Measurements from ENCODE around the gene SPON1. TPM values are rescaled to one million over a fixed set of nuclear protein-coding genes. Genes with fewer than 3 reads are reported as not detected.

Gene SPON1
- total and polyA plus RNA-seq, 2 of the 8 experiments (the other 6 are each of a cell fraction or from before 2014, with no cell fraction given): 1.5 to 5.4 TPM

DNA sequence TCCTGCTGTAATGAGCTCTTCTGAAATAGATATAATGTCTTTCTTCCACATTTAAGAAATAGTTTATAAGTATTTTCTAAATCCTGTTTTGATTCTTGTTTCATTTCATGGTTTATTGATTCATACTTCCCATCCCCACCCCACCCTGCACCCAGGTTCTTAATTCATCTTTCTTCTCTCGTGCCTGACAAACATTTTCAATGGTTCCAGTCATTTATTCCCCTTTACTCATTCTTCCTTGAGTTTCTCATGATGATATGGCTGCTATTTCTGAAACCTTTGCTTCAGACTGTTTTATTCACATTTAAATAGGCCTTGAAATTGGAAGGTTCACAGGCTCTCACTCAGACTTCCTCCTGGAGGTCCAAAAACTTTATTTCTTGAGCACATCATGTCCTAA lies 142.9 kb downstream of the SPON1 start (continued):
- TF ChIP-seq, protein P1, sequence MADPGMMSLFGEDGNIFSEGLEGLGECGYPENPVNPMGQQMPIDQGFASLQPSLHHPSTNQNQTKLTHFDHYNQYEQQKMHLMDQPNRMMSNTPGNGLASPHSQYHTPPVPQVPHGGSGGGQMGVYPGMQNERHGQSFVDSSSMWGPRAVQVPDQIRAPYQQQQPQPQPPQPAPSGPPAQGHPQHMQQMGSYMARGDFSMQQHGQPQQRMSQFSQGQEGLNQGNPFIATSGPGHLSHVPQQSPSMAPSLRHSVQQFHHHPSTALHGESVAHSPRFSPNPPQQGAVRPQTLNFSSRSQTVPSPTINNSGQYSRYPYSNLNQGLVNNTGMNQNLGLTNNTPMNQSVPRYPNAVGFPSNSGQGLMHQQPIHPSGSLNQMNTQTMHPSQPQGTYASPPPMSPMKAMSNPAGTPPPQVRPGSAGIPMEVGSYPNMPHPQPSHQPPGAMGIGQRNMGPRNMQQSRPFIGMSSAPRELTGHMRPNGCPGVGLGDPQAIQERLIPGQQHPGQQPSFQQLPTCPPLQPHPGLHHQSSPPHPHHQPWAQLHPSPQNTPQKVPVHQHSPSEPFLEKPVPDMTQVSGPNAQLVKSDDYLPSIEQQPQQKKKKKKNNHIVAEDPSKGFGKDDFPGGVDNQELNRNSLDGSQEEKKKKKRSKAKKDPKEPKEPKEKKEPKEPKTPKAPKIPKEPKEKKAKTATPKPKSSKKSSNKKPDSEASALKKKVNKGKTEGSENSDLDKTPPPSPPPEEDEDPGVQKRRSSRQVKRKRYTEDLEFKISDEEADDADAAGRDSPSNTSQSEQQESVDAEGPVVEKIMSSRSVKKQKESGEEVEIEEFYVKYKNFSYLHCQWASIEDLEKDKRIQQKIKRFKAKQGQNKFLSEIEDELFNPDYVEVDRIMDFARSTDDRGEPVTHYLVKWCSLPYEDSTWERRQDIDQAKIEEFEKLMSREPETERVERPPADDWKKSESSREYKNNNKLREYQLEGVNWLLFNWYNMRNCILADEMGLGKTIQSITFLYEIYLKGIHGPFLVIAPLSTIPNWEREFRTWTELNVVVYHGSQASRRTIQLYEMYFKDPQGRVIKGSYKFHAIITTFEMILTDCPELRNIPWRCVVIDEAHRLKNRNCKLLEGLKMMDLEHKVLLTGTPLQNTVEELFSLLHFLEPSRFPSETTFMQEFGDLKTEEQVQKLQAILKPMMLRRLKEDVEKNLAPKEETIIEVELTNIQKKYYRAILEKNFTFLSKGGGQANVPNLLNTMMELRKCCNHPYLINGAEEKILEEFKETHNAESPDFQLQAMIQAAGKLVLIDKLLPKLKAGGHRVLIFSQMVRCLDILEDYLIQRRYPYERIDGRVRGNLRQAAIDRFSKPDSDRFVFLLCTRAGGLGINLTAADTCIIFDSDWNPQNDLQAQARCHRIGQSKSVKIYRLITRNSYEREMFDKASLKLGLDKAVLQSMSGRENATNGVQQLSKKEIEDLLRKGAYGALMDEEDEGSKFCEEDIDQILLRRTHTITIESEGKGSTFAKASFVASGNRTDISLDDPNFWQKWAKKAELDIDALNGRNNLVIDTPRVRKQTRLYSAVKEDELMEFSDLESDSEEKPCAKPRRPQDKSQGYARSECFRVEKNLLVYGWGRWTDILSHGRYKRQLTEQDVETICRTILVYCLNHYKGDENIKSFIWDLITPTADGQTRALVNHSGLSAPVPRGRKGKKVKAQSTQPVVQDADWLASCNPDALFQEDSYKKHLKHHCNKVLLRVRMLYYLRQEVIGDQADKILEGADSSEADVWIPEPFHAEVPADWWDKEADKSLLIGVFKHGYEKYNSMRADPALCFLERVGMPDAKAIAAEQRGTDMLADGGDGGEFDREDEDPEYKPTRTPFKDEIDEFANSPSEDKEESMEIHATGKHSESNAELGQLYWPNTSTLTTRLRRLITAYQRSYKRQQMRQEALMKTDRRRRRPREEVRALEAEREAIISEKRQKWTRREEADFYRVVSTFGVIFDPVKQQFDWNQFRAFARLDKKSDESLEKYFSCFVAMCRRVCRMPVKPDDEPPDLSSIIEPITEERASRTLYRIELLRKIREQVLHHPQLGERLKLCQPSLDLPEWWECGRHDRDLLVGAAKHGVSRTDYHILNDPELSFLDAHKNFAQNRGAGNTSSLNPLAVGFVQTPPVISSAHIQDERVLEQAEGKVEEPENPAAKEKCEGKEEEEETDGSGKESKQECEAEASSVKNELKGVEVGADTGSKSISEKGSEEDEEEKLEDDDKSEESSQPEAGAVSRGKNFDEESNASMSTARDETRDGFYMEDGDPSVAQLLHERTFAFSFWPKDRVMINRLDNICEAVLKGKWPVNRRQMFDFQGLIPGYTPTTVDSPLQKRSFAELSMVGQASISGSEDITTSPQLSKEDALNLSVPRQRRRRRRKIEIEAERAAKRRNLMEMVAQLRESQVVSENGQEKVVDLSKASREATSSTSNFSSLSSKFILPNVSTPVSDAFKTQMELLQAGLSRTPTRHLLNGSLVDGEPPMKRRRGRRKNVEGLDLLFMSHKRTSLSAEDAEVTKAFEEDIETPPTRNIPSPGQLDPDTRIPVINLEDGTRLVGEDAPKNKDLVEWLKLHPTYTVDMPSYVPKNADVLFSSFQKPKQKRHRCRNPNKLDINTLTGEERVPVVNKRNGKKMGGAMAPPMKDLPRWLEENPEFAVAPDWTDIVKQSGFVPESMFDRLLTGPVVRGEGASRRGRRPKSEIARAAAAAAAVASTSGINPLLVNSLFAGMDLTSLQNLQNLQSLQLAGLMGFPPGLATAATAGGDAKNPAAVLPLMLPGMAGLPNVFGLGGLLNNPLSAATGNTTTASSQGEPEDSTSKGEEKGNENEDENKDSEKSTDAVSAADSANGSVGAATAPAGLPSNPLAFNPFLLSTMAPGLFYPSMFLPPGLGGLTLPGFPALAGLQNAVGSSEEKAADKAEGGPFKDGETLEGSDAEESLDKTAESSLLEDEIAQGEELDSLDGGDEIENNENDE (IDR thresholded peaks at IDR 0.05; ENCODE audit: insufficient replicate concordance, low read length): no peak
- no peak for TF ChIP-seq POU5F1 (IDR thresholded peaks at IDR 0.05; ENCODE audit: low read depth, low read length)
- no peak for TF ChIP-seq KDM5A (IDR thresholded peaks at IDR 0.05; ENCODE audit: low read length)
- TF ChIP-seq ZNF274 (IDR thresholded peaks at IDR 0.05; ENCODE audit: borderline replicate concordance, extremely low read depth, low read length): no peak
- TF ChIP-seq, protein P2, sequence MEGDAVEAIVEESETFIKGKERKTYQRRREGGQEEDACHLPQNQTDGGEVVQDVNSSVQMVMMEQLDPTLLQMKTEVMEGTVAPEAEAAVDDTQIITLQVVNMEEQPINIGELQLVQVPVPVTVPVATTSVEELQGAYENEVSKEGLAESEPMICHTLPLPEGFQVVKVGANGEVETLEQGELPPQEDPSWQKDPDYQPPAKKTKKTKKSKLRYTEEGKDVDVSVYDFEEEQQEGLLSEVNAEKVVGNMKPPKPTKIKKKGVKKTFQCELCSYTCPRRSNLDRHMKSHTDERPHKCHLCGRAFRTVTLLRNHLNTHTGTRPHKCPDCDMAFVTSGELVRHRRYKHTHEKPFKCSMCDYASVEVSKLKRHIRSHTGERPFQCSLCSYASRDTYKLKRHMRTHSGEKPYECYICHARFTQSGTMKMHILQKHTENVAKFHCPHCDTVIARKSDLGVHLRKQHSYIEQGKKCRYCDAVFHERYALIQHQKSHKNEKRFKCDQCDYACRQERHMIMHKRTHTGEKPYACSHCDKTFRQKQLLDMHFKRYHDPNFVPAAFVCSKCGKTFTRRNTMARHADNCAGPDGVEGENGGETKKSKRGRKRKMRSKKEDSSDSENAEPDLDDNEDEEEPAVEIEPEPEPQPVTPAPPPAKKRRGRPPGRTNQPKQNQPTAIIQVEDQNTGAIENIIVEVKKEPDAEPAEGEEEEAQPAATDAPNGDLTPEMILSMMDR (IDR thresholded peaks at IDR 0.05; ENCODE audit: control extremely low read depth in 1 of 3, insufficient read depth in 1 of 3, low read depth in 1 of 3, low read length in 3 of 3): no peak
- no peak for TF ChIP-seq RBBP5 (IDR thresholded peaks at IDR 0.05; ENCODE audit: borderline replicate concordance, low read depth, low read length)
- TF ChIP-seq ASH2L (IDR thresholded peaks at IDR 0.05; ENCODE audit: low read length): no peak
- no peak for TF ChIP-seq CHD2 (IDR thresholded peaks at IDR 0.05; ENCODE audit: low read length)
